Measurements from ENCODE around the gene DSCAML1. TPM values are rescaled to one million over a fixed set of nuclear protein-coding genes. Genes with fewer than 3 reads are reported as not detected.

DSCAML1 gene
- total and polyA plus RNA-seq, 12 donors, result 0.16 to 1.5 (median 0.57) TPM

GRCh38 chr11:117513666-117514065, 283.4 kb downstream of the DSCAML1 start:
- intact Hi-C loops (cut with DNase I), result loop anchor here in 1 of 10 donors (10.0 kb wide), 1 partner anchor 131 kb away; no protein-coding TSS in a partner anchor
- DNase-seq (no peak), ATAC-seq (no peak)
- H3K9me3 ChIP-seq, result no peaks in the 10 kb centered on the region
- TF ChIP-seq CTCF (IDR thresholded peaks at IDR 0.05), result no peak
- peaks cover 0 to 12% (median 0%) of the 10 kb centered on the region in 9 donors for H3K36me3 ChIP-seq
- no peak overlapping the region for H3K4me3 ChIP-seq
- H3K27me3 ChIP-seq, result peaks cover 0 to 16% (median 0%) of the 10 kb centered on the region in 7 donors
- no peak overlapping the region for H3K27ac ChIP-seq
- peaks cover 0 to 11% (median 0%) of the 10 kb centered on the region in 9 donors for H3K4me1 ChIP-seq
- 59 to 62% methylated on average over 5 of the region's 5 CpGs for WGBS, 2 donors

- no peak for TF ChIP-seq CTCF (IDR thresholded peaks at IDR 0.05)
- WGBS, 2 donors, result 58 to 67% methylated on average over 14 of the region's 14 CpGs
- H3K27me3 ChIP-seq, result peaks cover 0 to 16% (median 0%) of the 10 kb centered on the region in 7 donors
- peaks cover 0 to 4% (median 0%) of the 10 kb centered on the region in 9 donors for H3K36me3 ChIP-seq
- peaks cover 0 to 11% (median 0%) of the 10 kb centered on the region in 9 donors for H3K4me1 ChIP-seq
- DNase-seq (no peak), ATAC-seq (peak in 3 of 8 donors; percentile 29 to 59 (median 37))
- no peak overlapping the region for H3K27ac ChIP-seq
- H3K4me3 ChIP-seq, result no peak overlapping the region
- intact Hi-C loops (cut with DNase I), result loop anchor here in 1 of 10 donors (10.0 kb wide), 1 partner anchor 133 kb away; no protein-coding TSS in a partner anchor
- no peaks in the 10 kb centered on the region for H3K9me3 ChIP-seq
Observed at GRCh38 chr11:117511931-117512539, 285.0 kb downstream of the DSCAML1 start.

- TF ChIP-seq CTCF (IDR thresholded peaks at IDR 0.05), result no peak
- DNase-seq (no peak), ATAC-seq (no peak)
- Histone ChIP-seq H3K27ac (no peak overlapping the region), H3K4me3 (no peak overlapping the region), H3K9me3 (no peaks in the 10 kb centered on the region), H3K27me3 (peaks cover 0 to 16% (median 0%) of the 10 kb centered on the region in 7 donors), H3K4me1 (peaks cover 0 to 11% (median 0%) of the 10 kb centered on the region in 9 donors), H3K36me3 (peaks cover 0 to 4% (median 0%) of the 10 kb centered on the region in 9 donors)
- WGBS, 2 donors, result 78 to 81% methylated on average over 8 of the region's 8 CpGs
- intact Hi-C loops (cut with DNase I), result loop anchor here in 1 of 10 donors (10.0 kb wide), 1 partner anchor 133 kb away; no protein-coding TSS in a partner anchor
Observed at GRCh38 chr11:117511483-117511930, 285.5 kb downstream of the DSCAML1 start.

- peaks cover 0 to 16% (median 0%) of the 10 kb centered on the region in 7 donors for H3K27me3 ChIP-seq
- no peaks in the 10 kb centered on the region for H3K9me3 ChIP-seq
- H3K4me1 ChIP-seq, result peaks cover 0 to 11% (median 0%) of the 10 kb centered on the region in 9 donors
- H3K4me3 ChIP-seq, result no peak overlapping the region
- ATAC-seq (no peak), DNase-seq (no peak)
- no peak for TF ChIP-seq CTCF (IDR thresholded peaks at IDR 0.05)
- intact Hi-C loops (cut with DNase I), result loop anchor here in 1 of 10 donors (10.0 kb wide), 1 partner anchor 134 kb away; no protein-coding TSS in a partner anchor
- 57 to 65% methylated on average over 3 of the region's 3 CpGs for WGBS, 2 donors
- H3K36me3 ChIP-seq, result no peaks in the 10 kb centered on the region
- no peak overlapping the region for H3K27ac ChIP-seq
Observed at GRCh38 chr11:117510646-117511045, 286.4 kb downstream of the DSCAML1 start.

Data from heart right ventricle (tissue), 16 donors.